ENCODE measurements around the gene TFAP2D. TPM values are rescaled to one million over a fixed set of nuclear protein-coding genes. Genes with fewer than 3 reads are reported as not detected.

Gene TFAP2D
- total and polyA plus RNA-seq, 2 of the 4 experiments (the other 2 are of a cell fraction), result not detected

GRCh38 chr6:50822078-50822476 is 108.8 kb downstream of the TFAP2D start:
- ATAC-seq (ENCODE audit: low read depth) (no peak), DNase-seq (no peak)
- H3K36me3 ChIP-seq (ENCODE audit: control insufficient read depth, insufficient read depth, low read length), result no peaks in the 10 kb centered on the region
- no peak overlapping the region for H2BK5ac ChIP-seq (ENCODE audit: low read depth, low read length, poor library complexity, severe bottlenecking)
- H4K20me1 ChIP-seq (ENCODE audit: insufficient read depth, low read length), result no peaks in the 10 kb centered on the region
- no peak overlapping the region for H3K18ac ChIP-seq (ENCODE audit: low read depth, low read length)
- H3K4me1 ChIP-seq (ENCODE audit: control insufficient read depth, insufficient read depth, low read length), result no peaks in the 10 kb centered on the region
- no peak overlapping the region for H3K23ac ChIP-seq (ENCODE audit: low read depth, low read length)
- H2BK120ac ChIP-seq (ENCODE audit: low read depth, low read length), result no peak overlapping the region
- H3K14ac ChIP-seq (replicated peaks; ENCODE audit: low read depth, low read length), result no peak overlapping the region
- no peak overlapping the region for H3K56ac ChIP-seq (ENCODE audit: extremely low read depth, insufficient read depth, low read length)
- H3K4ac ChIP-seq (ENCODE audit: low read depth, low read length), result no peak overlapping the region
- no peak overlapping the region for H2BK20ac ChIP-seq (ENCODE audit: low read depth, low read length)
- no peak overlapping the region for H3K4me2 ChIP-seq (ENCODE audit: low read depth, low read length)
- BruUV-seq (replicated peaks), result no TSS peak
- CTCF ChIA-PET, result no interaction called here
- H3K9ac ChIP-seq (ENCODE audit: low read depth, low read length), result no peak overlapping the region
- H2BK15ac ChIP-seq (ENCODE audit: low read depth, low read length), result no peak overlapping the region
- no peaks in the 10 kb centered on the region for H3K9me1 ChIP-seq (ENCODE audit: insufficient read depth, low read length)
- H2AK5ac ChIP-seq (ENCODE audit: low read depth, low read length), result no peak overlapping the region
- H3K4me3 ChIP-seq (ENCODE audit: insufficient read depth, low read depth, low read length), result no peak overlapping the region
- in situ Hi-C loops (cut with MboI; ENCODE audit: low sequenced_read_pairs) (loop anchor here (25.0 kb wide), 1 partner anchor 1190 kb away; no protein-coding TSS in a partner anchor), dilution Hi-C loops (cut with HindIII; ENCODE audit: low sequenced_read_pairs, unreplicated experiment) (no loop called here), intact Hi-C loops (cut with micrococcal nuclease) (no loop called here)
- no peak overlapping the region for H2AFZ ChIP-seq (replicated peaks; ENCODE audit: low read length, poor library complexity)
- no peak for TF ChIP-seq ELK1 (IDR thresholded peaks at IDR 0.05; ENCODE audit: borderline replicate concordance, low read depth, low read length)
- TF ChIP-seq FOS (IDR thresholded peaks at IDR 0.05; ENCODE audit: low read depth, low read length), result no peak
- TF ChIP-seq MAFK (IDR thresholded peaks at IDR 0.05; ENCODE audit: low read depth, low read length), result no peak
- TF ChIP-seq CHD1 (IDR thresholded peaks at IDR 0.05; ENCODE audit: low read depth, low read length), result no peak
- TF ChIP-seq SMC3 (IDR thresholded peaks at IDR 0.05; ENCODE audit: low read depth, low read length), result no peak
- no peak for TF ChIP-seq RCOR1 (IDR thresholded peaks at IDR 0.05; ENCODE audit: insufficient replicate concordance, low read length)
- TF ChIP-seq MAZ (IDR thresholded peaks at IDR 0.05; ENCODE audit: borderline replicate concordance, low read depth, low read length), result no peak
- TF ChIP-seq CEBPB (IDR thresholded peaks at IDR 0.05; ENCODE audit: low read depth, low read length), result no peak
- TF ChIP-seq POLR2A (IDR thresholded peaks at IDR 0.05; ENCODE audit: low read depth, low read length), result no peak
- TF ChIP-seq RAD21 (IDR thresholded peaks at IDR 0.05; ENCODE audit: low read length), result no peak
- TF ChIP-seq RFX5 (IDR thresholded peaks at IDR 0.05; ENCODE audit: low read depth, low read length), result no peak
- TF ChIP-seq, protein P1, sequence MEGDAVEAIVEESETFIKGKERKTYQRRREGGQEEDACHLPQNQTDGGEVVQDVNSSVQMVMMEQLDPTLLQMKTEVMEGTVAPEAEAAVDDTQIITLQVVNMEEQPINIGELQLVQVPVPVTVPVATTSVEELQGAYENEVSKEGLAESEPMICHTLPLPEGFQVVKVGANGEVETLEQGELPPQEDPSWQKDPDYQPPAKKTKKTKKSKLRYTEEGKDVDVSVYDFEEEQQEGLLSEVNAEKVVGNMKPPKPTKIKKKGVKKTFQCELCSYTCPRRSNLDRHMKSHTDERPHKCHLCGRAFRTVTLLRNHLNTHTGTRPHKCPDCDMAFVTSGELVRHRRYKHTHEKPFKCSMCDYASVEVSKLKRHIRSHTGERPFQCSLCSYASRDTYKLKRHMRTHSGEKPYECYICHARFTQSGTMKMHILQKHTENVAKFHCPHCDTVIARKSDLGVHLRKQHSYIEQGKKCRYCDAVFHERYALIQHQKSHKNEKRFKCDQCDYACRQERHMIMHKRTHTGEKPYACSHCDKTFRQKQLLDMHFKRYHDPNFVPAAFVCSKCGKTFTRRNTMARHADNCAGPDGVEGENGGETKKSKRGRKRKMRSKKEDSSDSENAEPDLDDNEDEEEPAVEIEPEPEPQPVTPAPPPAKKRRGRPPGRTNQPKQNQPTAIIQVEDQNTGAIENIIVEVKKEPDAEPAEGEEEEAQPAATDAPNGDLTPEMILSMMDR (conservative IDR thresholded peaks at IDR 0.05; ENCODE audit: low read depth, low read length), result no peak
- no peak for TF ChIP-seq BHLHE40 (IDR thresholded peaks at IDR 0.05; ENCODE audit: low read depth, low read length)
- TF ChIP-seq USF2 (IDR thresholded peaks at IDR 0.05; ENCODE audit: low read depth, low read length), result no peak
- no peak for TF ChIP-seq MXI1 (IDR thresholded peaks at IDR 0.05; ENCODE audit: borderline replicate concordance, low read depth, low read length)
- TF ChIP-seq NFE2L2 (IDR thresholded peaks at IDR 0.05; ENCODE audit: low read depth, low read length), result no peak
- POLR2A ChIA-PET (ENCODE audit: unreplicated experiment), result no interaction called here
- H3K79me1 ChIP-seq (ENCODE audit: low read depth in 1 of 2, low read length in 2 of 2), result no peaks in the 10 kb centered on the region
- H4K91ac ChIP-seq (ENCODE audit: insufficient read depth, low read depth, low read length), result no peak overlapping the region
- WGBS, 2 experiments (ENCODE audit: extremely low coverage in 2 of 2, insufficient read length in 1 of 2), result no CpG with 5 or more reads among the region's 6 CpGs
- no peaks in the 10 kb centered on the region; the same call in 1 of the 2 replicates for H3K9me3 ChIP-seq (ENCODE audit: control insufficient read depth, insufficient read depth, low read length)
- no peak overlapping the region for H4K5ac ChIP-seq (ENCODE audit: low read depth, low read length)
- no peak overlapping the region for H2AK9ac ChIP-seq (replicated peaks; ENCODE audit: low read depth, low read length, poor library complexity)
- peaks cover 69% of the 10 kb centered on the region for H3K27me3 ChIP-seq (ENCODE audit: control insufficient read depth, insufficient read depth, low read length)
- no peak overlapping the region for H3K27ac ChIP-seq (ENCODE audit: insufficient read depth, low read length)
- no peak overlapping the region for H4K8ac ChIP-seq (ENCODE audit: low read depth in 2 of 2, low read length in 2 of 2)
